Measurements from ENCODE around the gene TUBB3. TPM values are rescaled to one million over a fixed set of nuclear protein-coding genes. Genes with fewer than 3 reads are reported as not detected.

The TUBB3 gene
- total and polyA plus RNA-seq, 9 of the 15 experiments (the other 6 are each of a cell fraction or from before 2014, with no cell fraction given) = 0.18 to 12.5 (median 5.0) TPM

Other genes starting within 250 kb of the TUBB3 start
Only the 7 nearest of the 11 such genes appear.
- 53.4 and 72.0 TPM in 2 replicates for gene FANCA, start 106.7 kb upstream of the TUBB3 start, total RNA-seq (2014; rRNA removed)
- gene FANCA, start 106.7 kb upstream of the TUBB3 start, total RNA-seq (2014; rRNA removed; fragmentation: Illumina TruSeq; extraction: Trizol) = 40.2 and 48.6 TPM in 2 replicates
- 46.4 and 51.6 TPM in 2 replicates for gene FANCA, start 106.7 kb upstream of the TUBB3 start, total RNA-seq (2015; rRNA removed; fragmentation: Illumina TruSeq; extraction: Trizol)
- 108 and 115 TPM in 2 replicates for gene FANCA, start 106.7 kb upstream of the TUBB3 start, total RNA-seq (2021)
- gene FANCA, start 106.7 kb upstream of the TUBB3 start, polyA plus RNA-seq (2011; rRNA removed) = 65.4 and 83.5 TPM in 2 replicates
- gene FANCA, start 106.7 kb upstream of the TUBB3 start, polyA plus RNA-seq (2014; fragmentation: Illumina TruSeq; extraction: Trizol) = 72.8 and 78.9 TPM in 2 replicates
- gene FANCA, start 106.7 kb upstream of the TUBB3 start, polyA plus RNA-seq (2014; fragmentation: Nextera tagmentation; extraction: Ambion mirVana) = 1 to 10 TPM; 6.9 to 9.3 TPM
- 114 TPM in 2 replicates for gene FANCA, start 106.7 kb upstream of the TUBB3 start, polyA plus RNA-seq (2014; rRNA removed)
- gene SPIRE2, start 94.9 kb upstream of the TUBB3 start, total RNA-seq (2014; rRNA removed) = 6.5 and 6.9 TPM in 2 replicates
- gene SPIRE2, start 94.9 kb upstream of the TUBB3 start, total RNA-seq (2014; rRNA removed; fragmentation: Illumina TruSeq; extraction: Trizol) = 2.9 TPM in 2 replicates
- gene SPIRE2, start 94.9 kb upstream of the TUBB3 start, total RNA-seq (2015; rRNA removed; fragmentation: Illumina TruSeq; extraction: Trizol) = 4.1 and 4.6 TPM in 2 replicates
- 6.9 and 8.9 TPM in 2 replicates for gene SPIRE2, start 94.9 kb upstream of the TUBB3 start, total RNA-seq (2021)
- gene SPIRE2, start 94.9 kb upstream of the TUBB3 start, polyA plus RNA-seq (2011; rRNA removed) = 4.7 and 6.0 TPM in 2 replicates
- gene SPIRE2, start 94.9 kb upstream of the TUBB3 start, polyA plus RNA-seq (2014; fragmentation: Illumina TruSeq; extraction: Trizol) = 3.9 and 4.0 TPM in 2 replicates
- under 1 TPM; 0.70 to 0.76 TPM for gene SPIRE2, start 94.9 kb upstream of the TUBB3 start, polyA plus RNA-seq (2014; fragmentation: Nextera tagmentation; extraction: Ambion mirVana)
- gene SPIRE2, start 94.9 kb upstream of the TUBB3 start, polyA plus RNA-seq (2014; rRNA removed) = 5.5 and 7.5 TPM in 2 replicates
- gene TCF25, start 49.8 kb upstream of the TUBB3 start, total RNA-seq (2014; rRNA removed) = 102 and 110 TPM in 2 replicates
- 37.2 and 38.0 TPM in 2 replicates for gene TCF25, start 49.8 kb upstream of the TUBB3 start, total RNA-seq (2014; rRNA removed; fragmentation: Illumina TruSeq; extraction: Trizol)
- gene TCF25, start 49.8 kb upstream of the TUBB3 start, total RNA-seq (2015; rRNA removed; fragmentation: Illumina TruSeq; extraction: Trizol) = 63.2 and 65.1 TPM in 2 replicates
- 123 and 140 TPM in 2 replicates for gene TCF25, start 49.8 kb upstream of the TUBB3 start, total RNA-seq (2021)
- gene TCF25, start 49.8 kb upstream of the TUBB3 start, polyA plus RNA-seq (2011; rRNA removed) = 83.8 and 123 TPM in 2 replicates
- gene TCF25, start 49.8 kb upstream of the TUBB3 start, polyA plus RNA-seq (2014; fragmentation: Illumina TruSeq; extraction: Trizol) = 87.5 and 96.8 TPM in 2 replicates
- gene TCF25, start 49.8 kb upstream of the TUBB3 start, polyA plus RNA-seq (2014; fragmentation: Nextera tagmentation; extraction: Ambion mirVana) = 1 to 10 TPM; 9.0 TPM
- 122 and 154 TPM in 2 replicates for gene TCF25, start 49.8 kb upstream of the TUBB3 start, polyA plus RNA-seq (2014; rRNA removed)
- gene MC1R, start 4.5 kb upstream of the TUBB3 start, total RNA-seq (2014; rRNA removed) = 3.1 and 3.3 TPM in 2 replicates
- 0.67 and 0.87 TPM in 2 replicates for gene MC1R, start 4.5 kb upstream of the TUBB3 start, total RNA-seq (2014; rRNA removed; fragmentation: Illumina TruSeq; extraction: Trizol)
- 2.0 and 2.1 TPM in 2 replicates for gene MC1R, start 4.5 kb upstream of the TUBB3 start, total RNA-seq (2015; rRNA removed; fragmentation: Illumina TruSeq; extraction: Trizol)
- gene MC1R, start 4.5 kb upstream of the TUBB3 start, total RNA-seq (2021) = 3.4 and 3.5 TPM in 2 replicates
- gene MC1R, start 4.5 kb upstream of the TUBB3 start, polyA plus RNA-seq (2011; rRNA removed) = 3.5 and 4.2 TPM in 2 replicates
- gene MC1R, start 4.5 kb upstream of the TUBB3 start, polyA plus RNA-seq (2014; fragmentation: Illumina TruSeq; extraction: Trizol) = 1.5 and 2.7 TPM in 2 replicates
- under 1 TPM in 1 of 2 experiments, not detected in 1; 0.14 TPM for gene MC1R, start 4.5 kb upstream of the TUBB3 start, polyA plus RNA-seq (2014; fragmentation: Nextera tagmentation; extraction: Ambion mirVana)
- gene MC1R, start 4.5 kb upstream of the TUBB3 start, polyA plus RNA-seq (2014; rRNA removed) = 4.7 and 5.3 TPM in 2 replicates
- gene DEF8, start 25.4 kb downstream of the TUBB3 start, total RNA-seq (2014; rRNA removed) = 147 and 173 TPM in 2 replicates
- 29.4 and 33.0 TPM in 2 replicates for gene DEF8, start 25.4 kb downstream of the TUBB3 start, total RNA-seq (2014; rRNA removed; fragmentation: Illumina TruSeq; extraction: Trizol)
- gene DEF8, start 25.4 kb downstream of the TUBB3 start, total RNA-seq (2015; rRNA removed; fragmentation: Illumina TruSeq; extraction: Trizol) = 58.6 and 63.2 TPM in 2 replicates
- gene DEF8, start 25.4 kb downstream of the TUBB3 start, total RNA-seq (2021) = 71.5 and 80.6 TPM in 2 replicates
- 74.0 and 87.6 TPM in 2 replicates for gene DEF8, start 25.4 kb downstream of the TUBB3 start, polyA plus RNA-seq (2011; rRNA removed)
- gene DEF8, start 25.4 kb downstream of the TUBB3 start, polyA plus RNA-seq (2014; fragmentation: Illumina TruSeq; extraction: Trizol) = 42.3 and 88.3 TPM in 2 replicates
- 10 to 100 TPM; 39.3 to 60.1 TPM for gene DEF8, start 25.4 kb downstream of the TUBB3 start, polyA plus RNA-seq (2014; fragmentation: Nextera tagmentation; extraction: Ambion mirVana)
- 136 and 173 TPM in 2 replicates for gene DEF8, start 25.4 kb downstream of the TUBB3 start, polyA plus RNA-seq (2014; rRNA removed)
- 5.8 and 8.3 TPM in 2 replicates for gene DBNDD1, start 96.1 kb downstream of the TUBB3 start, total RNA-seq (2014; rRNA removed)
- 2.8 and 3.2 TPM in 2 replicates for gene DBNDD1, start 96.1 kb downstream of the TUBB3 start, total RNA-seq (2014; rRNA removed; fragmentation: Illumina TruSeq; extraction: Trizol)
- 4.2 and 4.3 TPM in 2 replicates for gene DBNDD1, start 96.1 kb downstream of the TUBB3 start, total RNA-seq (2015; rRNA removed; fragmentation: Illumina TruSeq; extraction: Trizol)
- gene DBNDD1, start 96.1 kb downstream of the TUBB3 start, total RNA-seq (2021) = 12.9 and 13.0 TPM in 2 replicates
- 6.9 and 8.5 TPM in 2 replicates for gene DBNDD1, start 96.1 kb downstream of the TUBB3 start, polyA plus RNA-seq (2011; rRNA removed)
- gene DBNDD1, start 96.1 kb downstream of the TUBB3 start, polyA plus RNA-seq (2014; fragmentation: Illumina TruSeq; extraction: Trizol) = 10.9 and 12.9 TPM in 2 replicates
- under 1 TPM; 0.55 to 0.90 TPM for gene DBNDD1, start 96.1 kb downstream of the TUBB3 start, polyA plus RNA-seq (2014; fragmentation: Nextera tagmentation; extraction: Ambion mirVana)
- gene DBNDD1, start 96.1 kb downstream of the TUBB3 start, polyA plus RNA-seq (2014; rRNA removed) = 9.5 and 10.8 TPM in 2 replicates
- not detected in 2 replicates for gene PRDM7, start 154.0 kb downstream of the TUBB3 start, total RNA-seq (2014; rRNA removed)
- gene PRDM7, start 154.0 kb downstream of the TUBB3 start, total RNA-seq (2014; rRNA removed; fragmentation: Illumina TruSeq; extraction: Trizol) = not detected in 2 replicates
- not detected in 2 replicates for gene PRDM7, start 154.0 kb downstream of the TUBB3 start, total RNA-seq (2015; rRNA removed; fragmentation: Illumina TruSeq; extraction: Trizol)
- not detected in 2 replicates for gene PRDM7, start 154.0 kb downstream of the TUBB3 start, total RNA-seq (2021)
- gene PRDM7, start 154.0 kb downstream of the TUBB3 start, polyA plus RNA-seq (2011; rRNA removed) = not detected in 2 replicates
- gene PRDM7, start 154.0 kb downstream of the TUBB3 start, polyA plus RNA-seq (2014; fragmentation: Illumina TruSeq; extraction: Trizol) = not detected in 2 replicates
- not detected for gene PRDM7, start 154.0 kb downstream of the TUBB3 start, polyA plus RNA-seq (2014; fragmentation: Nextera tagmentation; extraction: Ambion mirVana)
- gene PRDM7, start 154.0 kb downstream of the TUBB3 start, polyA plus RNA-seq (2014; rRNA removed) = not detected in 2 replicates

Data from K562 (cell line).